ENCODE measurements around the gene GSPT2.
"Not testable (repeated sequence)": the region's sequence is repeated elsewhere in the genome, so short reads cannot be mapped to it uniquely, and the experiment has no call there.

GSPT2 gene
- 5.3 to 8.7 (median 7.7) reads per million in 4 donors for total RNA-seq

GRCh38 chrX:51743179-51743957, at the start of gene GSPT2:
Gene GSPT2 (plus strand): TSS chrX:51743442. CDS start chrX:51743627, 185 bp downstream.
- DNase-seq = peak; percentile 6 to 79 (median 23)

GRCh38 chrX:51694254-51694653, 49.0 kb upstream of the GSPT2 start:
- no peak for DNase-seq

GRCh38 chrX:51697397-51697796, 45.8 kb upstream of the GSPT2 start:
- DNase-seq = no peak

- DNase-seq = not testable (repeated sequence)
Measured at GRCh38 chrX:51710277-51711164, 32.7 kb upstream of the GSPT2 start, which contains the start of gene CENPVL1. Gene CENPVL1 (plus strand): TSS chrX:51710512. CDS start chrX:51710512, 0 bp downstream.

GRCh38 chrX:51712943-51713647, 30.1 kb upstream of the GSPT2 start:
- not testable (repeated sequence) for DNase-seq

- DNase-seq = no peak
Measured at GRCh38 chrX:51728202-51728601, 15.0 kb upstream of the GSPT2 start.

- DNase-seq = no peak
Measured at GRCh38 chrX:51737091-51737490, 6.2 kb upstream of the GSPT2 start.

- no peak for DNase-seq
Measured at GRCh38 chrX:51742586-51742985, 656 bp upstream of the GSPT2 start.

GRCh38 chrX:51747671-51748070, 4.4 kb downstream of the GSPT2 start:
- no peak for DNase-seq

GRCh38 chrX:51759055-51759839, 16.0 kb downstream of the GSPT2 start:
- DNase-seq = no peak

- no peak for DNase-seq
Measured at GRCh38 chrX:51760657-51761056, 17.4 kb downstream of the GSPT2 start.

GRCh38 chrX:51766546-51766945, 23.3 kb downstream of the GSPT2 start:
- no peak for DNase-seq

GRCh38 chrX:51776851-51777250, 33.6 kb downstream of the GSPT2 start:
- no peak for DNase-seq

- no peak for DNase-seq
Measured at GRCh38 chrX:51779306-51779705, 36.1 kb downstream of the GSPT2 start.

GRCh38 chrX:51795136-51795535, 51.9 kb downstream of the GSPT2 start:
- no peak for DNase-seq
